ENCODE measurements around the gene ZNF529.

The ZNF529 gene

DNA sequence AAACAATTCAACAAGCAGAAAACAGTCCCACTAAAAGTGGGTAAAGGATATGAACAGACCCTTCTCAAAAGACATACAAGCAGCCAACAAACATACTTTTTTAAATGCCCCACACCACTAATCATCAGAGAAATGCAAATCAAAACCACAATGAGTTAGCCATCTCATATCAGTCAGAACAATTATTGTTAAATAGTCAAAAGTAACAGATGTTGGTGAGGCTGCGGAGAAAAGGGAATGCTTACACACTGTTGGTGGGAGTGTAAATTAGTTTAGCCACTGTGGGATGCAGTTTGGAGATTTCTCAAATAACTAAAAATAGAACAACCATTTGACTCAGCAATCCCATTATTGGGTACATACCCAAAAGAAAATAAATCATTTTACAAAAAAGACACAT is 8.7 kb downstream of the ZNF529 start:
- no peaks in the 10 kb centered on the region for H4K20me1 ChIP-seq (ENCODE audit: control insufficient read depth, insufficient read depth, low read depth, low read length)
- no peaks in the 10 kb centered on the region for H3K9me2 ChIP-seq (replicated peaks; ENCODE audit: control insufficient read depth, low read length)
- H3K4me2 ChIP-seq (ENCODE audit: low read length), result no peak overlapping the region
- H3K27ac ChIP-seq (ENCODE audit: low read depth, low read length), result no peak overlapping the region
- peaks cover 16% of the 10 kb centered on the region; the same call in 1 of the 2 replicates for H3K9me3 ChIP-seq (ENCODE audit: control insufficient read depth, insufficient read depth, low read length)
- H3K4me1 ChIP-seq (ENCODE audit: control insufficient read depth, low read length), result no peaks in the 10 kb centered on the region
- no peak overlapping the region for H3K4me3 ChIP-seq (ENCODE audit: low read length)
- no peaks in the 10 kb centered on the region for H3K79me2 ChIP-seq (ENCODE audit: control insufficient read depth, low read length)
- TF ChIP-seq EZH2phosphoT487 (IDR thresholded peaks at IDR 0.05; ENCODE audit: borderline replicate concordance, low read length), result no peak
- TF ChIP-seq, protein P1, sequence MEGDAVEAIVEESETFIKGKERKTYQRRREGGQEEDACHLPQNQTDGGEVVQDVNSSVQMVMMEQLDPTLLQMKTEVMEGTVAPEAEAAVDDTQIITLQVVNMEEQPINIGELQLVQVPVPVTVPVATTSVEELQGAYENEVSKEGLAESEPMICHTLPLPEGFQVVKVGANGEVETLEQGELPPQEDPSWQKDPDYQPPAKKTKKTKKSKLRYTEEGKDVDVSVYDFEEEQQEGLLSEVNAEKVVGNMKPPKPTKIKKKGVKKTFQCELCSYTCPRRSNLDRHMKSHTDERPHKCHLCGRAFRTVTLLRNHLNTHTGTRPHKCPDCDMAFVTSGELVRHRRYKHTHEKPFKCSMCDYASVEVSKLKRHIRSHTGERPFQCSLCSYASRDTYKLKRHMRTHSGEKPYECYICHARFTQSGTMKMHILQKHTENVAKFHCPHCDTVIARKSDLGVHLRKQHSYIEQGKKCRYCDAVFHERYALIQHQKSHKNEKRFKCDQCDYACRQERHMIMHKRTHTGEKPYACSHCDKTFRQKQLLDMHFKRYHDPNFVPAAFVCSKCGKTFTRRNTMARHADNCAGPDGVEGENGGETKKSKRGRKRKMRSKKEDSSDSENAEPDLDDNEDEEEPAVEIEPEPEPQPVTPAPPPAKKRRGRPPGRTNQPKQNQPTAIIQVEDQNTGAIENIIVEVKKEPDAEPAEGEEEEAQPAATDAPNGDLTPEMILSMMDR (IDR thresholded peaks at IDR 0.05; ENCODE audit: low read depth, low read length, poor library complexity, severe bottlenecking), result no peak
- no peaks in the 10 kb centered on the region for H3K36me3 ChIP-seq (ENCODE audit: control insufficient read depth, low read length)
- no peaks in the 10 kb centered on the region for H3F3A ChIP-seq (ENCODE audit: control insufficient read depth, insufficient read depth)
- H3K27me3 ChIP-seq (ENCODE audit: control insufficient read depth, low read length), result no peaks in the 10 kb centered on the region

DNA sequence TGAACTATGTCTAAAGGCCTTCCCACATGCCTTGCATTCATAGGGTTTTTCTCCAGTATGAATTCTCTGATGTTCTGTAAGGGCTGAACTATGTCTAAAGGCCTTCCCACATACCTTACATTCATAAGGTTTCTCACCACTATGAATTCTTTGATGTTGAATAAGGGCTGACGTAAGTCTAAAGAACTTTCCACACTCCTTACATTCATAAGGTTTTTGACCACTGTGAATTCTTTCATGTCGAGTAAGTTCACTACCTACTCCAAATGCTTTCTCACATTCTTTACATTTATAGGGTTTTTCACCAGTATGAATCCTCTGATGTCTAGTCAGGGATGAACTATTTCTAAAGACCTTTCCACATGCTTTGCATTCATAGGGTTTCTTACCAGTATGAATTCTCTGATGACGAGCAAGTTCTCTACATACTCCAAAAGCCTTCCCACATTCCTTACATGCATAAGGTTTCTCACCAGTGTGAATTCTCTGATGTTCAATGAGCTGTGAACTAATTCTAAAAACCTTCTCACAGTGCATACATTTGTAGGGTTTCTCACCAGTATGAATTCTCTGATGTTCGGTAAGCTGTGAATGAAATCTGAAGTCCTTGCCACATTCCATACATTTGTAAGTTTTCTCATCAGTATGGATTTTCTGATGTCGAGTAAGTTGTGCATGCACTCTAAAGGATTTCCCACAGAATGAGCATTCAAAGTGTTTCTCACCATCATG is 25.9 kb downstream of the ZNF529 start:
- Histone ChIP-seq H3K79me2 (ENCODE audit: control insufficient read depth, low read length) (no peaks in the 10 kb centered on the region), H3K27ac (ENCODE audit: low read depth, low read length) (no peak overlapping the region), H3K4me1 (ENCODE audit: control insufficient read depth, low read length) (no peaks in the 10 kb centered on the region), H3K4me3 (ENCODE audit: low read length) (no peak overlapping the region), H3F3A (ENCODE audit: control insufficient read depth, insufficient read depth) (no peaks in the 10 kb centered on the region), H3K36me3 (ENCODE audit: control insufficient read depth, low read length) (peaks cover 8% of the 10 kb centered on the region), H3K4me2 (ENCODE audit: low read length) (no peak overlapping the region), H4K20me1 (ENCODE audit: control insufficient read depth, insufficient read depth, low read depth, low read length) (no peaks in the 10 kb centered on the region), H3K9me2 (replicated peaks; ENCODE audit: control insufficient read depth, low read length) (no peaks in the 10 kb centered on the region), H3K9me3 (ENCODE audit: control insufficient read depth, insufficient read depth, low read length) (peaks cover 55% of the 10 kb centered on the region), H3K27me3 (ENCODE audit: control insufficient read depth, low read length) (no peaks in the 10 kb centered on the region)
- no peak for TF ChIP-seq EZH2phosphoT487 (IDR thresholded peaks at IDR 0.05; ENCODE audit: borderline replicate concordance, low read length)
- TF ChIP-seq, protein P1 (IDR thresholded peaks at IDR 0.05; ENCODE audit: low read depth, low read length, poor library complexity, severe bottlenecking), result no peak

DNA sequence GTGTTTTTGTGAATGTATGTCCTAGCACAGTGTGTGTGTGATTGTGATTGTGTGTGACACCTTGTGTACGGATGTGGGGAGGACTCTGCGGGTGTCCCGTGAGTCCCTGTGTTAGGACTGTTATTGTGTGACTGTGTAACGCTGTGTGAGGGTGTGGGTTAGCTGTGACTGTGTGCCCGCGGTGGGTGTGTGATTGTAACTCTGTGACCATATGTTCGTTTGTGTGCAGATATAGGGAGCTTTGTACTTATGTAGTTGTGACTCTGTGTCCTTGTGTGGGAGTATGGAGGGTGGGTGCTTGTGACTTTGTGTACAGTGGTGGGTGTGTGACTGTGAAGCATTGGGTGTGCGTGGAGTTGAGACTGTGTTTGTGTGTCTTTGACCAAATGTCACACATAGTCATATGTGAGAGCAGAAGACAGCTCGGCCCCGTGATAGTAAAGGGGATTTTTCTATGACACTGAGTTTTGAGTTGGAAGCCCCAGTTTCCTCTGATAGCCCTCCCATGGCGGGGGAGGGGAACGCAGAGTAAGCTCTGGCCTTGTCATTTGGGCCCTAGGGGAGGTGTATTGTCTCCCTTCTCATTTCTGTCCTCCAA is 44.1 kb downstream of the ZNF529 start:
- Histone ChIP-seq H3K9me3 (ENCODE audit: control insufficient read depth, insufficient read depth, low read length) (peaks cover 19% of the 10 kb centered on the region; the same call in 1 of the 2 replicates), H3K9me2 (replicated peaks; ENCODE audit: control insufficient read depth, low read length) (no peaks in the 10 kb centered on the region), H3K79me2 (ENCODE audit: control insufficient read depth, low read length) (no peaks in the 10 kb centered on the region; the same call in 1 of the 2 replicates), H4K20me1 (ENCODE audit: control insufficient read depth, insufficient read depth, low read depth, low read length) (no peaks in the 10 kb centered on the region), H3K4me3 (ENCODE audit: low read length) (peak overlapping the region; percentile 96), H3K27ac (ENCODE audit: low read depth, low read length) (no peak overlapping the region), H3F3A (ENCODE audit: control insufficient read depth, insufficient read depth) (peaks cover 5% of the 10 kb centered on the region; the same call in 1 of the 2 replicates), H3K27me3 (ENCODE audit: control insufficient read depth, low read length) (no peaks in the 10 kb centered on the region), H3K4me1 (ENCODE audit: control insufficient read depth, low read length) (peaks cover 18% of the 10 kb centered on the region), H3K4me2 (ENCODE audit: low read length) (peak overlapping the region; percentile 95), H3K36me3 (ENCODE audit: control insufficient read depth, low read length) (peaks cover 9% of the 10 kb centered on the region; the same call in 1 of the 2 replicates)
- TF ChIP-seq EZH2phosphoT487 (IDR thresholded peaks at IDR 0.05; ENCODE audit: borderline replicate concordance, low read length), result no peak
- TF ChIP-seq, protein P1 (IDR thresholded peaks at IDR 0.05; ENCODE audit: low read depth, low read length, poor library complexity, severe bottlenecking), result no peak

All from DOHH2 (cell line).